GM19395 (cell line): ENCODE data around the gene NMT2.
A peak's percentile ranks its signal among the peaks of the same experiment; 100 is the strongest.

Experiments
- ATAC-seq: cut with Tn5 transposase; IDR thresholded peaks from one replicate; pipeline ENCODE4 v1.9.1; 2021; ENCODE audit warnings: mild to moderate bottlenecking, moderate library complexity; ENCODE audit not compliant: unreplicated experiment

The NMT2 gene

GRCh38 chr10:15182540-15183207 is 14.2 kb upstream of the NMT2 start:
- no peak for ATAC-seq

GRCh38 chr10:15181576-15182156 is 13.2 kb upstream of the NMT2 start:
- no peak for ATAC-seq

- no peak for ATAC-seq
Measured at GRCh38 chr10:15180736-15181135, 12.2 kb upstream of the NMT2 start.

- ATAC-seq, result no peak
Measured at GRCh38 chr10:15176269-15176668, 7.8 kb upstream of the NMT2 start.

- no peak for ATAC-seq
Measured at GRCh38 chr10:15175587-15175986, 7.1 kb upstream of the NMT2 start.

GRCh38 chr10:15172306-15172840 is 3.9 kb upstream of the NMT2 start:
- ATAC-seq, result no peak

- ATAC-seq, result no peak
Measured at GRCh38 chr10:15169555-15170401, 1.3 kb upstream of the NMT2 start.

GRCh38 chr10:15168786-15169554 is 477 bp upstream of the NMT2 start:
- ATAC-seq, result peak; percentile 36

- ATAC-seq, result peak; percentile 50
Measured at GRCh38 chr10:15167411-15168290, 842 bp downstream of the NMT2 start.

GRCh38 chr10:15166325-15166724 is 2.2 kb downstream of the NMT2 start:
- no peak for ATAC-seq

GRCh38 chr10:15163253-15163828 is 5.2 kb downstream of the NMT2 start:
- ATAC-seq, result no peak

GRCh38 chr10:15158972-15159371 is 9.5 kb downstream of the NMT2 start:
- no peak for ATAC-seq

- no peak for ATAC-seq
Measured at GRCh38 chr10:15158448-15158847, 10.0 kb downstream of the NMT2 start.

- no peak for ATAC-seq
Measured at GRCh38 chr10:15155978-15156656, 12.4 kb downstream of the NMT2 start.

- ATAC-seq, result no peak
Measured at GRCh38 chr10:15152556-15152955, 15.9 kb downstream of the NMT2 start.

GRCh38 chr10:15150563-15150962 is 17.9 kb downstream of the NMT2 start:
- ATAC-seq, result no peak

- no peak for ATAC-seq
Measured at GRCh38 chr10:15149042-15149771, 19.3 kb downstream of the NMT2 start.

- ATAC-seq, result no peak
Measured at GRCh38 chr10:15147594-15148392, 20.7 kb downstream of the NMT2 start.
